ENCODE data around the gene GTF3C5. TPM values are rescaled to one million over a fixed set of nuclear protein-coding genes. Genes with fewer than 3 reads are reported as not detected.
"Not testable (repeated sequence)": the region's sequence is repeated elsewhere in the genome, so short reads cannot be mapped to it uniquely, and the experiment has no call there.

Gene GTF3C5
- total RNA-seq, 1 donor from 2014 or later: 27.6 TPM

GRCh38 chr9:132994410-132995120, 36.2 kb upstream of the GTF3C5 start:
- intact Hi-C loops (cut with DNase I): no loop called here
- DNase-seq (ENCODE audit: low spot score): no peak

- intact Hi-C loops (cut with DNase I): no loop called here
- no peak for DNase-seq (ENCODE audit: low spot score)
Measured at GRCh38 chr9:132995121-132995420, 35.7 kb upstream of the GTF3C5 start.

GRCh38 chr9:132995879-132996278, 34.9 kb upstream of the GTF3C5 start:
- no peak for DNase-seq (ENCODE audit: low spot score)
- intact Hi-C loops (cut with DNase I): no loop called here

- DNase-seq (ENCODE audit: low spot score): no peak
- intact Hi-C loops (cut with DNase I): no loop called here
Measured at GRCh38 chr9:132996526-132996925, 34.3 kb upstream of the GTF3C5 start.

GRCh38 chr9:132997591-132997990, 33.2 kb upstream of the GTF3C5 start:
- peak; percentile 19 for DNase-seq (ENCODE audit: low spot score)
- intact Hi-C loops (cut with DNase I): no loop called here

- DNase-seq (ENCODE audit: low spot score); intact Hi-C loops (cut with DNase I): not testable (repeated sequence)
Measured at GRCh38 chr9:132998221-132998620, 32.6 kb upstream of the GTF3C5 start.

- intact Hi-C loops (cut with DNase I): no loop called here
- DNase-seq (ENCODE audit: low spot score): peak; percentile 72
Measured at GRCh38 chr9:132998831-132999635, 31.8 kb upstream of the GTF3C5 start.

GRCh38 chr9:133002147-133003070, 28.4 kb upstream of the GTF3C5 start:
- DNase-seq (ENCODE audit: low spot score): no peak
- intact Hi-C loops (cut with DNase I): no loop called here

GRCh38 chr9:133003071-133003461, 27.7 kb upstream of the GTF3C5 start:
- intact Hi-C loops (cut with DNase I): no loop called here

GRCh38 chr9:133003671-133004090, 27.1 kb upstream of the GTF3C5 start:
- intact Hi-C loops (cut with DNase I): no loop called here
- DNase-seq (ENCODE audit: low spot score): no peak

More at GRCh38 chr9:133003071-133003461, 27.7 kb upstream of the GTF3C5 start:
- no peak for DNase-seq (ENCODE audit: low spot score)

- intact Hi-C loops (cut with DNase I): no loop called here
- no peak for DNase-seq (ENCODE audit: low spot score)
Measured at GRCh38 chr9:133004091-133004998, 26.5 kb upstream of the GTF3C5 start.

- intact Hi-C loops (cut with DNase I): no loop called here
- DNase-seq (ENCODE audit: low spot score): no peak
Measured at GRCh38 chr9:133004999-133005760, 25.6 kb upstream of the GTF3C5 start.

GRCh38 chr9:133005957-133006356, 24.8 kb upstream of the GTF3C5 start:
- intact Hi-C loops (cut with DNase I): no loop called here
- DNase-seq (ENCODE audit: low spot score): no peak

GRCh38 chr9:133006731-133007352, 24.0 kb upstream of the GTF3C5 start:
- DNase-seq (ENCODE audit: low spot score): no peak
- intact Hi-C loops (cut with DNase I): no loop called here

- DNase-seq (ENCODE audit: low spot score): peak; percentile 44
- intact Hi-C loops (cut with DNase I): no loop called here
Measured at GRCh38 chr9:133008406-133008805, 22.4 kb upstream of the GTF3C5 start.

- no peak for DNase-seq (ENCODE audit: low spot score)
- intact Hi-C loops (cut with DNase I): no loop called here
Measured at GRCh38 chr9:133008824-133009223, 22.0 kb upstream of the GTF3C5 start.

- DNase-seq (ENCODE audit: low spot score): peak; percentile 35
- intact Hi-C loops (cut with DNase I): no loop called here
Measured at GRCh38 chr9:133009906-133010582, 20.8 kb upstream of the GTF3C5 start.

All from cardiac septum (tissue), 1 donor.